K562 (cell line): ENCODE data around the gene ZFP36. TPM values are rescaled to one million over a fixed set of nuclear protein-coding genes. Genes with fewer than 3 reads are reported as not detected.

Source experiments
- HSF4 ChIP-seq: fragments of 250-450 bp; sonication (Bioruptor Pico); IDR thresholded peaks from 2 replicates; pipeline ENCODE4 v2.1.2; 2022; ENCODE audit warnings: mild to moderate bottlenecking, moderate library complexity, borderline replicate concordance
- NRF1 ChIP-seq, 2 experiments: fragments of 450-650 bp; IDR thresholded peaks in 1 of 2; conservative IDR thresholded peaks in 1 of 2; 2 replicates each; pipeline ENCODE4 v1.6.1; 2014; ENCODE audit warnings: mild to moderate bottlenecking in 2 of 2
- SIN3B ChIP-seq: fragments of 450-650 bp; IDR thresholded peaks from 2 replicates; pipeline ENCODE4 v1.6.1; 2017; ENCODE audit warnings: low read depth, mild to moderate bottlenecking, moderate library complexity
- STAT6 ChIP-seq: sonication (generic); formaldehyde crosslinking; IDR thresholded peaks from 2 replicates; pipeline ENCODE4 v1.8.1; 2023; ENCODE audit warnings: mild to moderate bottlenecking, missing genetic modification reagents
- TARDBP ChIP-seq: fragments of 450-650 bp; IDR thresholded peaks from 2 replicates; pipeline ENCODE4 v1.6.1; 2016
- ZBTB33 ChIP-seq: sonication (generic); formaldehyde crosslinking; IDR thresholded peaks from 2 replicates; pipeline ENCODE4 v1.8.1; 2023; ENCODE audit warnings: mild to moderate bottlenecking, missing genetic modification reagents
- ZFP36 ChIP-seq: fragments of 150-350 bp; IDR thresholded peaks from 2 replicates; pipeline ENCODE4 v1.6.1; 2018; ENCODE audit warnings: low read length, low read depth; ENCODE audit not compliant: partially characterized antibody
- ZNF318 ChIP-seq, 2 experiments: fragments of 450-650 bp; IDR thresholded peaks; 2 replicates each; pipeline ENCODE4 v1.6.1; 2016; ENCODE audit warnings: mild to moderate bottlenecking in 2 of 2, borderline replicate concordance in 1 of 2, low read depth in 1 of 2, moderate library complexity in 1 of 2
- polyA plus RNA-seq, 8 experiments: library from polyadenylated mRNA; depleted of rRNA in 4 of 8; stranded (reverse) in 5 of 8; unstranded in 3 of 8; fragments of >200 nt; fragmentation: Nextera tagmentation in 2 of 8; fragmentation: Illumina TruSeq in 1 of 8; extraction: Ambion mirVana in 2 of 8; extraction: Trizol in 1 of 8; gene quantifications; 2 replicates each; pipeline versions ENCODE4 v1.2.1 to v1.2.3, GENCODE V29; 2011 to 2014; ENCODE audit warnings: inconsistent platforms in 1 of 8, missing spikeins in 1 of 8
- total RNA-seq, 7 experiments: library from RNA; depleted of rRNA in 6 of 7; stranded (reverse); fragments of >200 nt in 6 of 7; fragmentation: Illumina TruSeq in 2 of 7; extraction: Trizol in 2 of 7; gene quantifications; 2 replicates each; pipeline versions ENCODE4 v1.2.1 to v1.2.3, GENCODE V29; 2011 to 2021; ENCODE audit warnings: low replicate concordance in 1 of 7
- TF ChIP-seq, protein P1 (sequence below): sonication (generic); formaldehyde crosslinking; IDR thresholded peaks from 2 replicates; pipeline ENCODE4 v1.8.1; 2022; ENCODE audit warnings: missing genetic modification reagents
- TF ChIP-seq, protein P2 (sequence below): fragments of 450-650 bp; formaldehyde crosslinking; IDR thresholded peaks from 2 replicates; pipeline ENCODE4 v1.4.0; 2020; ENCODE audit warnings: mild to moderate bottlenecking, moderate library complexity

ZFP36 gene
- total and polyA plus RNA-seq, 9 of the 15 experiments (the other 6 are each of a cell fraction or from before 2014, with no cell fraction given): 1.0 to 20.1 (median 3.5) TPM

- TF ChIP-seq, protein P1, sequence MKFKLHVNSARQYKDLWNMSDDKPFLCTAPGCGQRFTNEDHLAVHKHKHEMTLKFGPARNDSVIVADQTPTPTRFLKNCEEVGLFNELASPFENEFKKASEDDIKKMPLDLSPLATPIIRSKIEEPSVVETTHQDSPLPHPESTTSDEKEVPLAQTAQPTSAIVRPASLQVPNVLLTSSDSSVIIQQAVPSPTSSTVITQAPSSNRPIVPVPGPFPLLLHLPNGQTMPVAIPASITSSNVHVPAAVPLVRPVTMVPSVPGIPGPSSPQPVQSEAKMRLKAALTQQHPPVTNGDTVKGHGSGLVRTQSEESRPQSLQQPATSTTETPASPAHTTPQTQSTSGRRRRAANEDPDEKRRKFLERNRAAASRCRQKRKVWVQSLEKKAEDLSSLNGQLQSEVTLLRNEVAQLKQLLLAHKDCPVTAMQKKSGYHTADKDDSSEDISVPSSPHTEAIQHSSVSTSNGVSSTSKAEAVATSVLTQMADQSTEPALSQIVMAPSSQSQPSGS (CRISPR knock-in tag): no peak
- TF ChIP-seq, protein P2, sequence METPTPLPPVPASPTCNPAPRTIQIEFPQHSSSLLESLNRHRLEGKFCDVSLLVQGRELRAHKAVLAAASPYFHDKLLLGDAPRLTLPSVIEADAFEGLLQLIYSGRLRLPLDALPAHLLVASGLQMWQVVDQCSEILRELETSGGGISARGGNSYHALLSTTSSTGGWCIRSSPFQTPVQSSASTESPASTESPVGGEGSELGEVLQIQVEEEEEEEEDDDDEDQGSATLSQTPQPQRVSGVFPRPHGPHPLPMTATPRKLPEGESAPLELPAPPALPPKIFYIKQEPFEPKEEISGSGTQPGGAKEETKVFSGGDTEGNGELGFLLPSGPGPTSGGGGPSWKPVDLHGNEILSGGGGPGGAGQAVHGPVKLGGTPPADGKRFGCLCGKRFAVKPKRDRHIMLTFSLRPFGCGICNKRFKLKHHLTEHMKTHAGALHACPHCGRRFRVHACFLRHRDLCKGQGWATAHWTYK: peak; percentile 85
- no peak for TF ChIP-seq SIN3B
- TF ChIP-seq HSF4 (CRISPR knock-in tag): no peak
- TF ChIP-seq ZFP36: peak; percentile 17
- no peak for TF ChIP-seq TARDBP
- TF ChIP-seq NRF1 (conservative IDR thresholded peaks at IDR 0.05 in 1 of 2, IDR thresholded peaks at IDR 0.05 in 1 of 2): peak in 1 of 2 experiments; percentile 20; a peak in 1 of 4 replicates
- no peak for TF ChIP-seq ZBTB33 (CRISPR knock-in tag)
- TF ChIP-seq ZNF318 (IDR thresholded peaks at IDR 0.05; ENCODE audit: borderline replicate concordance in 1 of 2, low read depth in 1 of 2): no peak
- no peak for TF ChIP-seq STAT6 (CRISPR knock-in tag)
These were observed 24.6 kb upstream of the ZFP36 start (continued) for GRCh38 chr19:39381910-39382611.
